ENCODE data around the gene PELO.

- no peak for TF ChIP-seq POLR2A (IDR thresholded peaks at IDR 0.05)
- no peak for TF ChIP-seq CTCF (IDR thresholded peaks at IDR 0.05)
Measured at GRCh38 chr5:52783226-52783959, 4.3 kb upstream of the PELO start.
